Peyer's patch (tissue), 4 donors: ENCODE measurements around the gene PCSK2.

Source experiments
- CTCF ChIP-seq, 6 experiments: fragments of 450-650 bp in 4 of 6; fragments of 200-600 bp in 2 of 6; sonication (generic) in 1 of 6; IDR thresholded peaks; one replicate each; pipeline ENCODE4 v1.5.1; 2017 to 2019; ENCODE audit warnings: antibody characterized with exemption in 6 of 6, mild to moderate bottlenecking in 3 of 6, moderate library complexity in 1 of 6
- POLR2A ChIP-seq, 2 donors: fragments of 450-650 bp; IDR thresholded peaks; one replicate each; pipeline ENCODE4 v1.5.1; 2017; ENCODE audit warnings: antibody characterized with exemption in 2 of 2, mild to moderate bottlenecking in 2 of 2, moderate library complexity in 2 of 2

- TF ChIP-seq CTCF (IDR thresholded peaks at IDR 0.05) (no peak), POLR2A (IDR thresholded peaks at IDR 0.05) (no peak)
Observed at GRCh38 chr20:17453592-17453991, 226.8 kb downstream of the PCSK2 start.
